HG02981 (cell line): ENCODE results near the gene BUB1.
"Not testable (repeated sequence)": the region's sequence is repeated elsewhere in the genome, so short reads cannot be mapped to it uniquely, and the experiment has no call there.

Source experiments
- ATAC-seq: cut with Tn5 transposase; IDR thresholded peaks from one replicate; pipeline ENCODE4 v1.9.1; 2021; ENCODE audit warnings: mild to moderate bottlenecking, moderate library complexity; ENCODE audit not compliant: unreplicated experiment

Gene BUB1

DNA sequence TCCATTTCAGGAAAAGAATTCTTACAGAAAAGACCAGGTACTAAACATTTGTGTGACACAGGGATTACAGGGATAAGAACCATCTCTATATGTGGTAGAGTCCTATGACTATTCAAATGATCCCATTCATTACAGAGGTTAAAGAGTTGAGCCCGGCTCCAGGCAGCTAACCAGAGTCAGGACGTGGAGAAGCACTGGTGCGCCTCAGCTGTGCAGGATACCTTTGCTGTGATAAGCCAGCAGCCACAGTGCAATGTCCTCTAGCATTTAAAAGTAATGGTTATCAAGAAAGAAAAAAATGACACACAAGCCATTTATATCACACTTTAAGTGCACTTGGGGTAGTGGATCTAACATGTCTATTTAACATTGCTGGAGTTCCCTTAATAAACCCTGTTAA lies 17.3 kb downstream of the BUB1 start:
- ATAC-seq, result no peak

DNA sequence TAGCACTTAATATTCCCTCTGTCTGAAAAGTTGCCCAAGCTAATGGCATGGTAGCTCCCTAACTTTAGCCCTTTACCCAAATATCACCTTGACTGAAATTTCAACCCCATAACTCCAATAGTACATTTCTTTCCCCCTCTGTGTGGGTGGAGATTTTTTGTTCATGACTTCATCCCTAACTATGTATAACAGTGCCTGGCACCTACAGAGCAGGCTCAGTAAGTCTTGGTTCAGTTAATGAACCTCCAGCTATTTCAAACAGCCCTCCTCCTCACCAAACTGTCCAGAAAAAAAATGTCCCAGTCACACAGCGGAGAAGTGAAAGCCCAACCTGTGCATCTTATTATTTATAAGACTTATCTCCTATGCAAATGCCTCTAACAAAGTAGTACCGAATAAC lies 18.6 kb downstream of the BUB1 start:
- no peak for ATAC-seq

DNA sequence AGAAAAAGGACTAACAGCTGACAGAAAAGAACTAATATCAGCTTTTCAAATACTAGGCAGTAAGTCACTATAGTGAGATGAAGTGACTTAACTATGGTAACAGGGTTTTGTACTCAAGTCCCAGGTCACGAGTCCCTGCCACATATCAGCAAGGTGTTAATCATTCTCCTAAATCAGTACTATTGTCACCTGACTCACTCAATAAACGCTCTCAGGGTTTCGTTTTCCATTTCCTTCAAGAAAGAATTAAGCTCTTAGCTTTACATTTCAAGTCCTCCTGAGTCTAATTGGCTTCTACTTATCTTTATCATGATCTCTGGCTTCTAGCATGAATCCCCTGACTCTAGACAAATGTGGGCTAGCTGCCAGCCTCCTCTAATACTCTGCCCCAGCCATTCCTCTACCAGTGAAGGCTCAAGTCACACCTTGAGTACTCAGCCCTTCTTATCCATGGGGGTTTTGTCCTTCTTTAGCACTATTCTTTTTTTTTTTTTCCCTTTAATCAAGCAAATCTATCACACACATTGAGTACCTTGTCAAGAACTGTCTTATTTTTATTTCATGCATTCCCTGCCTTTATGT lies 20.0 kb downstream of the BUB1 start:
- no peak for ATAC-seq

DNA sequence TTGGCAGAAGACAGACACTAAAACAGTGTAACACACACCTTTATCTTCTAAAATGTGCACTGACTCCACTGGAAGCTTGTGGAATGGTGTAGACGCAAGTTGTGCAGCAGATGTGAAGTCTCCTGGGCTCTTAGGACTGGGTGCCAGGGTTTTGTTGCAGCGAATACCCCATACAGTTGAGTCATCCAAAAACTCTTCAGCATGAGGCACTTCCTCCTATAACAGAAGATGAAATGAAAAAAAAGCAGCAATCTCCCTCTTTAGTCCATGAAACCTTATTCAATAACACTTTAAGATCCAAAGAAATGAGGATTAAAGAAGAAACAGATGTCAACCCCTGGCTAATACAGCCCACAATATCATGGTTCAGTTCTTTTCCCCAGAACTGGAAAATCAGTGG lies 22.2 kb downstream of the BUB1 start:
- ATAC-seq, result no peak

DNA sequence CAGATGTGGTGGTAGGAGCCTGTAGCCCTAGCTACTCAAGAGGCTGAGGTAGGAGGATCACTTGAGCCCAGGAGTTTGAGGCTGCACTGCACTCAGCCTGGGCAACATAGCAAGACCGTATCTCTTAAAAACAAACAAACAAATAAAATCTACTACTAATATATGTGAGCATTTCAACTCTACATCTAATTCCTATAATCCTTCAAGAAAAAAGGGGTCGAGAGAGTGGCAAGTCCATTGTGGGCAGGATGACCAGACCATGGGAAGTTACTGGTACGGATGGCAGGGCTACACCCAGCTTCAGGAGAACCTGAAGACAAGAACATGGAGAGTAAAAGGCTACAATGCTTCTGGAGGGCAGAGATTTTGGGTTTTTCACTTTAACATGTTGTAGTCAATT lies 24.0 kb downstream of the BUB1 start:
- ATAC-seq, result no peak

DNA sequence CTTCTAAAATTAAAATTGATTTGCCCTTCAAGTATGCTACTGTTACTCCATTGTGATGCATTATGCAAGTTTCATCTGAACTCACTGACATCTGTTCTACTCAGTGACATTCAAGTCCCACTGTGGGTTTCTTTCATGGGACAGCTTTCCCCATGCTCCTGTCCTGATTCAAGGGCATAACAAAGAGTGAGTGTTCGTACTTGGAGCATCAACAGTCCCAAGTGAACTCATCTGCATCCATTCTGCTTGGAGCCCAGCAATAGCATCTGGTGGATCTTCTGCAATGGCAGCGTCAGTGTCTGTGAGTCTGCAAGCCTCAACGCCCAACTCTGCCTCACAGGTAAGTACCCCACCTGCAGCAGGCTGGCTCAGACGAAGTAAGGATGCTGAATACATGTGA lies 27.5 kb downstream of the BUB1 start:
- no peak for ATAC-seq

DNA sequence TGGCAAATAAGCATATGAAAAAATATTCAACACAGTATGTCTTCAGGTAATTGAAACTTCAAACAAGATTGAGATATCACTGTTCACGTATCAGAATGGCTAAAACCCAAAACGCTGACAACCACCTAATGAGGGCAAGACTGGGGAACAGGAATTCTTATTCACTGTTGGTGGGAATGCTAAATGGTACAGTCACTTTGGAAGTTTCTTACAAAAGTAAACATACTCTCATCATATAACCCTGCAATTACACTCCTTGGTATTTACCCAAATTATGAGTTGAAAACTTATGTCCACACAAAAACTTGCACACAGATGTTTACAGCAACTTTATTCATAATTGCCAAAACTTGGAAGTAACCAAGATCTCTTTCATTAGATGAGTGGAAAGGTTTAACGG lies 30.1 kb downstream of the BUB1 start:
- no peak for ATAC-seq

DNA sequence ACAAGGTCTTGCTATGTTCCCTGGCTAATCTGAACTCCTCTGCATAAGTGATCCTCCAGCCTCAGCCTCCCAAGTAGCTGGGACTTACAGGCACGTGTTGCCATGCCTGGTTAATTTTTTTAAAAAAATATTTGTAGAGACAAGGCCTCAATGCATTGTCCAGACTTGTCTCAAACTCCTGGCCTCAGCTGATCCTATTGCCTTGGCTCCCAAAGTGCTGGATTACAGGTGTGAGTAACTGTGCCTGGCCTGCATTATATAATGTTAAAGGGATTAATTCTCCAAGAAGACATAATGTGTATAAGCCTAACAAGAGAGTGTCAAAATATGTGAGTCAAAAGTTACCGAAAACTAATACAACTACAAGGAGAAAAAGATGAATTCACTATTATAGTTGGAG lies 32.2 kb downstream of the BUB1 start:
- ATAC-seq, result no peak

DNA sequence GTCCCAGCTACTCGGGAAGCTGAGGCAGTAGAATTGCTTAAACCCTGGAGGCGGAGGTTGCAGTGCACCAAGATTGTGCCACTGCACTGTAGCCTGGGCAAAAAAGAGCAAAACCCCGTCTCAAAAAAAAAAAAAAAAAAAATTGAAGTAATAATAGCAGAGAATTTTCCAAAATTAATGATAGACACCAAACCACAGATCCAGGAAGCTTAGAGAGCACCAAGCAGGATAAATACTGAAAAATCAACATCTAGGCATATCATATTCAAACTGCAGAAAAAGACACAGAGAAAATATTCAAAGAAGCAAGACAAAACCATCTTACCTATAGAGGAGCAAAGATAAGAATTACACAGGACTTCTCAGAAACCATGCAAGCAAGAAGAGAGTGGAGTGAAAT lies 33.5 kb downstream of the BUB1 start:
- no peak for ATAC-seq

DNA sequence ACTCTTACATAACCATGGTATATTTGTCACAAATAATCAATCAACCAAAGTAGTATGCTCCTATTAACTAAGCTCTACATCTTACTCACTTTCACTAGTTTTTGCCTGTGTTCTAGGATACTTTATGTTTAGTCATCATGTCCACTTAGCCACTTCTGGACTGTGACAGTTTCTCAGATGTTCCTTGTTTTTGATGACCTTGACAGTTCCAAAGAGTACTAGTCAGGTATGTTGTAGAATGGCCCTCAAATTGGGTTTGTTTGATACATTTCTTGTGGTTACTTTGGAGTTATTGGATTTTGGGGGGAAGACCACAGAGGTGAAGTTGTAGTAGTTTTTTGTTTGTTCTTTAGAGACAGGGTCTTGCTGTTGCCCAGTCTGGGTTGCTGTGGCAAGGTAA lies 35.5 kb downstream of the BUB1 start:
- no peak for ATAC-seq

DNA sequence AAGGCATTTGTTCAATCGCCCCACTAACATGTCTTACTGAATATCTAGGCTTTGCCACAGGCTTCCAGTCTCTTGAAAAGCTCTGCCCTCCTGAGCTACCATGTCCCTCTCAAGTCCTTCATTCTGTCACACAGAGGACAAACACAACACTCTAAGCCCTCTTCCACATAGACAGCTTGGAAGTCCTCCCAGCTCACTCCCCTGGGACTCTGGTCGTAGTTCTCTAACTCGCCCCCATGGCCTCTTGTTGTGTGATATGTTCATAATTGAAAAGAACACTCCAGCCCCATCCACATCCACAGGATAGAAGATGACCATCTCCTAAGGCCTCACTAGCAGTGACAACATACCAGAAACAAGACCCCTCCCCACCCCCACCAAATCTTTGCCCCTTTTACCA lies 37.9 kb downstream of the BUB1 start:
- no peak for ATAC-seq

DNA sequence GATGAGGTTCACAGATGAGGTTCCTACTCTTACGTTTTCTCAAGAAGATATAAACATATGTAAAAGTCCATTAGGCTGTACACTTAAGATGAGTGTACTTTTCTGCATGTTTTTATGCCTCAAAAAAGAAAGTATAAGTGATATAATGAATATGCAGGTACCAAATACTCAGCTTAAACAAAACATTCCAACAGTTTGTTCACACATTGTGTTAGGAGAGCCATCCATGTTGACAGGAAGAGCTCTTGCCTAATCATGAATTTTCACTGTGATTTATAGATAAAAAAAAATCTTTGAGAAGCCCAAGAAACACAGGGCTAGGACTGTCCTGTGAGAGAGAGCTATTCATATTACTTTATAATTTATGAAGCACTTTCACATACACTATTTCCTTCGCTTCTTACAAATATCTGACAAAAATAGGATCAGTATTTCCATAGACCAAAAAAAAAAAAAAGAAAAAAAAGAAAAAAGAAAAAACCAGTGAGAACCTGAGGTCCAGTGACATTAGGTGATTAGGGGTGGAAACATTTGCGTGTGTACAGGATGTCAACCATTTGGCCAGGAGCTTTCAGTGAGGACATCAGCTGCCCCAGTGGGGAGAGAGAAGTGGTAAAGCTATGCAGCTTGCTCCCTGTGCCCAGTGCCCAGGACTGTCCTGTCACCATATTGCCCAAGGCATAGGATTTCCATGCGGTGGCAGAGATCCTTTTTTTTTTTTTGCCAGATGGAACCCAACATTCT lies 38.7 kb downstream of the BUB1 start:
- no peak for ATAC-seq

DNA sequence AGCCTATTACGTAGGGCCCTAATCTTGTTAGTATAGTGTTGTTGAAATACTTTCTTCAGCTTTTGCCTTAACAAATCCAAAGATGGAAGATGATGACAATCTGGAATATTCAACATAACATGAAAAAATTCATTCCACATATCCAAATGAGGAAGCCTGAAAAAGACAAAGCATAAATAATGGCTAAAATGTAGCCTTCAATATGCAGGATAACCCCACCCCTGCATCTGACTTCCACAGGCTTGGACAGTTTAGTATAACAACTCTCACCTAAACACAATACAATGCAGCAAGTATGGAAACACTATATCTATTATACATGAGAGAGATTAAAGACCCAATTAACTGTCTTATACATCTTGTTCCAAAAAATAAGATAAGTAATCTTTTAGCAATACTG lies 39.9 kb downstream of the BUB1 start:
- ATAC-seq, result no peak

DNA sequence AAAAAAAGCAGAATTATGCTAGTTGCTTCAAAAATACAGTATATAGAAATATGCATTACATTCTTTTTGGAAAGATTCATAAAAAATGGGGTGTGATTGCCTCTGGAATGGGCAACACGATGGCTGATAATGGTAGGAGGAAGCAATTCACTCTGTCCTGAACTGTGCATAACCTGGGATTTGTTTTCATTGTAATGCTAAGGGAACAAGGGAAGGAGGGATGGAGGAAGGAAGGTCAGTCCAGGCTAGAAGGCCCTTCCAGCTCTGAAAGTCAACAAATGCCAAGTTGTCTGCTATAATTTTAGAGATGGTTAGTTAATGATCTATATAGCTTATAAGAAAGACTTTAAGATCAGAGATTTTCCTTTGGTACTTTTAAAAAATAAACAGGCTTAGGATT lies 40.8 kb downstream of the BUB1 start:
- ATAC-seq, result no peak

DNA sequence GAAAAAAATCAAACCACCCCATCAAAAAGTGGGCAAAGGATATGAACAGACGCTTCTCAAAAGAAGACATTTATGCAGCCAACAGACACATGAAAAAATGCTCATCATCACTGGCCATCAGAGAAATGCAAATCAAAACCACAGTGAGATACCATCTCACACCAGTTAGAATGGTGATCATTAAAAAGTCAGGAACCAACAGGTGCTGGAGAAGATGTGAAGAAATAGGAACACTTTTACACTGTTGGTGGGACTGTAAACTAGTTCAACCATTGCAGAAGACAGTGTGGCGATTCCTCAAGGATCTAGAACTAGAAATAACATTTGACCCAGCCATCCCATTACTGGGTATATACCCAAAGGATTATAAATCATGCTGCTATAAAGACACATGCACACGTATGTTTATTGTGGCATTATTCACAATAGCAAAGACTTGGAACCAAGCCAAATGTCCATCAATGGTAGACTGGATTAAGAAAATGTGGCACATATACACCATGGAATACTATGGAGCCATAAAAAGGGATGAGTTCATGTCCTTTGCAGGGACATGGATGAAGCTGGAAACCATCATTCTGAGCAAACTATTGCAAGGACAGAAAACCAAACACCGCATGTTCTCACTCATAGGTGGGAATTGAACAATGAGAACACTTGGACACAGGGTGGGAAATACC lies 41.8 kb downstream of the BUB1 start:
- ATAC-seq, result not testable (repeated sequence)

DNA sequence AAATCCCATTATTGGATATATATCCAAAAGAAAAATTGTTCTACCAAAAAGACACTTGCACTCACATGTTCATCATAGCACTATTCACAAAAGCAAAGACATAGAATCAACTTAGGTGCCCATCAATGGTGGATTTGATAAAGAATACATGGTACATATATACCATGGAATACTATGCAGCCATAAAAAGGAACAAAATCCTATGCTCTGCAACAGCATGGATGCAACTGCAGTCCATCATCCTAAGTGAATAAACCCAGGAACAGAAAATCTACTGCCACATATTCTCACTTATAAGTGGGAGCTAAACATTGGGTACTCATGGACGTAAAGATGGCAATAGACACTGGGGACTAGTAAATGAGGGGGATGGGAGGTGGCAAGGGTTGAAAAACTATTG lies 50.5 kb downstream of the BUB1 start:
- not testable (repeated sequence) for ATAC-seq

DNA sequence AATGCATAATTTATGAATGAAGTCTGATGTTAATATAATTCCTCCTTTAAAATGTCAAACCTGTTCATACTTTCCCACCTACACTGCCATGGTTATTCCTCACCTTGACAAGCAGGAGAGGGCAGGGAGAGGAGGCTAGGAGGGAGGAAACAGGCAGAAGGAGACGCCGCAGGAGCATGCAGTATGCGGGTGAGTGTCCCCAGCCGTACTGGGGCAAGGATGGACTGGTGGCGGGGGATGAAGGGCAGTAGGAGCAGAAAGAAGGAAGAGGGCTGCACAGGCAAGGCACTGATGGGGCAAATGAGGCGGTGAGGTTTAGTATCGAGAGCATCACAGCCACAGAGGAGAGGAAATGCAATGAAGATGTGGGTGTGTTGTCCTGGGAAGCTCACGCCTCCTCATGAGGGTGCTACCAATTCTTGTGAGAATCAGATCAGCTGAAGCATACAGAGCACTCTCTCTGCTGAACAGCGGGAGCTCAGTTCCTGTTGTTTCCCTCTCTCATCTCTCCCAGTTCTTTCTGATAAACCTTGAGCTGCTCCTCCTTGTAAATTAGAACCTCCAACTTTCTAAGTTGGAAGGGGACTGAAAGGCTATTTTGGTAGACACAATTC lies 58.4 kb downstream of the BUB1 start:
- not testable (repeated sequence) for ATAC-seq

DNA sequence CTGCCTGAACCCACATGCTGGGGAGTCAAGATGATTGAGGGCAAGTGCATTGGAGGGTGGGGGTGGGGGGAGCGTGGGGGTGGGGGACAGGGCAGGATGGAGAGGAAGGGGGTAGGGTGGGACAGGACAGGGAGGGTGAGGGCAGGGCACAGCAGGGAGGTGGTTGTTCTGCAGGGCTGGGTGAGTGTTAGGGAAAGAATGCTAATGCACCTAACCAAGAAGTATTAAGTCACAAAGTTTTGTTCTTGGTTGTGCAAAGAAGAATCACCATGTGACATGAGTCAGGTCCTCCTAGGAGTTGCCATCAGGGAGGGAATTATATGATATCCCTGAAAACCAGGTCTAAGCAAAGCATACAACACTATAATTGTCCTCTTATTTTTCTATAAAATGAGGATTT lies 63.9 kb downstream of the BUB1 start:
- ATAC-seq, result not testable (repeated sequence)

DNA sequence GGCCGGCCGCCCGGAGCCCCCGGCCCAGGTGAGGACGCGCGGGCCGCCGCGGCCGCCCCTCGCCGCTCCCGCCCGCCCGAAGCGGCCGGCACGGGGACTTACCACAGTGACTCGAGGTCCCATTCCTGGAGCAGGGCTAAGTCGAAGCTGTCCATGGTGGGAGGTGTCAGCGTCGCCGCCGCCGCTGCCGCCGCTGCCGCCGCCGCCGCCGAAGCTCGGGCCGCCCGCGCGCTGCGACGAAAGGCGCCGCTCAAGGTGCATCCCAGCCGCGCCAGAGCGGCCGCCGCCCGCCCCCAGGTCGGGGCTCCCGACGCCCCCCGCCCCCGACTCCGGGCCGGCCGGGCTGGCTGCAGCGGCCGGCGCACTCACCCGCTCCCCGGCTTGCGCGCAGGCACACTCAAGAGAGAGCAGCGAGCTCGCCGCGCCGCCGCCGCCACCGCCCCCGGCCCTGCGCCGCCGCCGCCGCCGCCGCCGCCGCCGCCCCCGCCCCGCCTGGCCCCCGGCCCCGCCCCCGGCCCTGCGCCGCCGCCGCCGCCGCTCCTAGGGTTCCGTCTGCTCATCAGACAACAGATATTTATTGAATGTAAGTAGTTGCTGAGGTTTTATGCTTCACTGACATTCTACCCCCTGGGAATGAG lies 67.1 kb downstream of the BUB1 start:
- not testable (repeated sequence) for ATAC-seq

DNA sequence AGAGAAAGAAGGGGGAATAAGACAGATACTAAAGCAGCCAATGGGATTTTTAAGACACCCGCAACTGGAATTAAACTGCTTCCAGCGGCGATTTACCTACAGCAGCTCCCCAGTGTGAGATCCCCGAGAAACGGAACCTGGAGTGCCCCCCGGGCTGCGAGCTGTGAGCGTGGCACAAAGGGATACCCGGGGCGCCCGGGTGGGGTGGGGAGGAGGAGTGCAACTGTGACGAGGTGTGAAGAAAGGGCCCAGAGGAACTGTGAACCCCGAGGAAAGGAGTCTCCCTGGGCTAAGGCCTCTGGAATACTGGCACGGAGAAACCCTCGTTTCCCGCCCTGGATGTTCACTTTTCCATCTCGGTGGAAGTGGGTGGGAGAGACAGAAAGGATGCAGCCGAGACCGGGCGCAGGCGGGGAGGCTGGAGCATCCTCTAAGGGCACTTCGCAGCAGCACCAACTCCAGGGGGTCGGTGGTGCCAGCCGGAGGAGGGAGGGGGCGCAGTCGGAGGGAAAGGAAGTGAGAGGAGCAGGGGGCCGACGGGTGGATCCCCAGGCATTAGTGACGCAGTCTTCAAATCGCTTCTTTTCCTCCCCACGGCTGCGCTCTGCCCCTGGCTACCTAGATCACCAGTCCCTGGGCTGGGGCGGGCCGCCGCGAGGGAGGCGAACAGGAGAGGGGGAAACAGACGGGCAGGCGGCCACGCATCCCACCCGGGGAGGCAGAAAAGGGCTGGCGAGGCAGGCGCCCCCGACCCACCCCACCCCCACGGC lies 67.8 kb downstream of the BUB1 start:
- not testable (repeated sequence) for ATAC-seq
